GM18867 (cell line): ENCODE data around the gene MILR1.
A peak's percentile ranks its signal among the peaks of the same experiment; 100 is the strongest.

Experiments
- ATAC-seq: cut with Tn5 transposase; IDR thresholded peaks from one replicate; pipeline ENCODE4 v1.9.1; 2021; ENCODE audit warnings: mild to moderate bottlenecking, moderate library complexity; ENCODE audit not compliant: unreplicated experiment

Gene MILR1

DNA sequence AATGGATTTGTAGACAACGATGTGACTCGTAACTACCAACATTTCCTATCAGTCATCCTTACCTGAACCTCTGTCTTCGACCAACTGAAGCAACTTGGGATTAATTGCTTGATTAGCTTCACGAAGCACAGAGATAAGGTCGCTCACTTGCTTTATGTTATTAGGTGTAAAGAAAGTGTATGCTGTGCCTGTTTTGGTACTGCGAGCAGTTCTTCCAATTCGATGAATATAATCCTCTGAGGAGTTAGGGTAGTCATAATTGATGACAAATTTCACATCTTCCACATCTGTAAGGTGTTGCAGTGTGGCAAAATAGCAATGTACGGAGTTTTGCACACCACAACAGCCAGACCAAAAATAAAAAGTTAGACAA, 51.6 kb downstream of the MILR1 start:
- ATAC-seq, result no peak

DNA sequence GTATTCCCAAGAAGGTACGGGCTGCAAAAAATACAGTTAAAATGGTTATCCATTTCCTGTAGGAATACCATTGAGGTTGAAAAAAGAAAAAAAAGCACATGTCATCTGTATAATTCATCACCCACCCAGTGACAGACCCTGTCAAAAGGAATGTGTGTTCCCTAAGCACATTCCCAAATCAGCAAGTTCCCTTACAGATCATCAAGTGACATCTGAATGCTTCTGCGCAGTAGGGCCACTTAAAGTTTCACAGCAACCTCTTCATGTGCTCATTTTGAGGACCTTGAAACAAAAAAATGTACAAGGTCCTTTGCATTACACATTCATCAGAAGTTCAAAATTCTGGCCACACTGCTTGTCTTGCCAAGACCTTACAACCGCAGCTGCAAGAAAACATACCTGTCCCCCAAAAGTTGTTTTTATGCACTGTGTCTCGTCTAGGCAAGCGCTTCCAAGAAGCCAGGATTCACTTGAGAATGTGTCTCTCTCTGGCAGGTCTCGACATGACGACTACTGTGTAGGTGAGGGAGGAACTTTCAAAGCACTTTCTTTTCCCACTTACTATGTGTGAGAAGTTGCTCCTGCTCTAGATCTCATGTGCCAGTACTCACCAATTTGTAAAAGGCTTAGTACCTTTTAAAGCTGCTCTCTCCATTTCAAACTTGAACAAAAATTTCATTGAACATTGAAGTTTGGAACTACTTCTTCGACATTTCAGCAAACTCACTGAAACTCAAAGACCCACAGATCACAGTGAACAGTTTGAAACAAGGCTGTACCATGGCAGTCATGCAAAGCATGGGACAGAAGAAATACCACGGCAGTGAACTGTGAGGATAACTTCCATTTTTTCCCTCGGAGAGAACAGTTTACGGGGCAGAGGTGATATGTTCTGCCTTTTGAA, 52.2 kb downstream of the MILR1 start:
- no peak for ATAC-seq

DNA sequence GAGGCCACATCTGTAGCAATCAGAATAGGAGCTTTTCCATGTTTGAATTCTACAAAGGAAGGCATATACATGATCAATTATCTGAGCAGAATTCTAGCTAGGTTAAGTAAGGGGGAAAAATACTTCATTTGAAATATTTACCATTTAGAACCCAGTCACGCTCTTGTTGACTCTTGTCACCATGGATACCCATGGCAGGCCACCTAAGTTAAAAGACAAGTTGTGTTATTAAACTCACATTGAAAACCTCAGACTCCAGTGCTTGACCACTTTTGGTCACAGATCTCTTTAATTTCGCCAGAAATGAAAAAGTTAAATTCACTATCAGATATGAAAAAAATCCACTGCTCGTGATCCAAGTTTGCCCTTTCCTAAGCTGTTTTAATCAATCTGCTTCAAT, 53.1 kb downstream of the MILR1 start:
- no peak for ATAC-seq

GRCh38 chr17:64502809-64503208, 53.9 kb downstream of the MILR1 start:
- ATAC-seq, result no peak

DNA sequence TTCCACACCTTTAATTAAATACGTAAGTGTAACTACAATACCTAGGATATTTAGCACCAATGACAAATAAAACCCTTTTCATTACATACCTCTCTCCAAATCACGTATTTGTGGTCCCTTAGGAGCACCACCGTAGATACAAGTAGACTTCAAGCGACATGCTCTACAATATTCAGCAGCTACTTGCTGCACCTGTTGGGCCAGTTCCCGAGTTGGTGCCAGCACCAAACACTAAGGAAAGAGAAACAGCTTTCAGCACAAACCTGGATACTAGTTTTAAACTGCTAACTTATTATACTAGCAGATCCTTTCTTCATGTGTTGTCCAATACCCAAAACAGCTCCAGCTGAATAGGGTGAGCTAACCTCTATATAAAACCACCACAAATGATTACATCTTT, 54.4 kb downstream of the MILR1 start:
- ATAC-seq, result no peak

GRCh38 chr17:64503821-64504768, 55.2 kb downstream of the MILR1 start:
- ATAC-seq, result no peak

DNA sequence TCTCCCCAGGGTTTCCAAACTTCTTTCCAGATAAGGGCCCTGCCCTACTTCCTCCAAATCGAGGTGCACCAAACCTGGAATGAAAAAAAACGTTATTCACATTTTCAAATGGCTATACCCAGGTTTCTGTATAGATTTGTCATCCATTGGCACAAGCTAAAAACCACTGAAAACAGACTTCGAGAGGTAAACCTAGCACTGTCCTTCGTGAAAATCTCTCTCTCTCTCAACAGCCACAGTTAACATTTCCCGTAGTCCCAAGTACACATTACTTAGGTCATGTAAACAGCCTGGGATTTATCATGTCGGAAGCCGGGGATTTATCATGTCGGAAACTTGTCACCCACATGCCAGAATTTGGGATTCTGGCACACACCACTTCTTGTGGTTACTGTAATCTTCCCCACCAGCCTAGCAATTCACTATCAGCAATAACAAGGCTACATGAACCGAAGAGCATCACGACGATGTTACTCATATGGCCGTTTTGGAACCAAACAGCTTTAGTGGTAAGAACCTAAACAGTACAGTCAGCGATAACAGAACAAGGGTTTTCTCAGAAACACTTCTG, 55.9 kb downstream of the MILR1 start:
- ATAC-seq, result no peak

DNA sequence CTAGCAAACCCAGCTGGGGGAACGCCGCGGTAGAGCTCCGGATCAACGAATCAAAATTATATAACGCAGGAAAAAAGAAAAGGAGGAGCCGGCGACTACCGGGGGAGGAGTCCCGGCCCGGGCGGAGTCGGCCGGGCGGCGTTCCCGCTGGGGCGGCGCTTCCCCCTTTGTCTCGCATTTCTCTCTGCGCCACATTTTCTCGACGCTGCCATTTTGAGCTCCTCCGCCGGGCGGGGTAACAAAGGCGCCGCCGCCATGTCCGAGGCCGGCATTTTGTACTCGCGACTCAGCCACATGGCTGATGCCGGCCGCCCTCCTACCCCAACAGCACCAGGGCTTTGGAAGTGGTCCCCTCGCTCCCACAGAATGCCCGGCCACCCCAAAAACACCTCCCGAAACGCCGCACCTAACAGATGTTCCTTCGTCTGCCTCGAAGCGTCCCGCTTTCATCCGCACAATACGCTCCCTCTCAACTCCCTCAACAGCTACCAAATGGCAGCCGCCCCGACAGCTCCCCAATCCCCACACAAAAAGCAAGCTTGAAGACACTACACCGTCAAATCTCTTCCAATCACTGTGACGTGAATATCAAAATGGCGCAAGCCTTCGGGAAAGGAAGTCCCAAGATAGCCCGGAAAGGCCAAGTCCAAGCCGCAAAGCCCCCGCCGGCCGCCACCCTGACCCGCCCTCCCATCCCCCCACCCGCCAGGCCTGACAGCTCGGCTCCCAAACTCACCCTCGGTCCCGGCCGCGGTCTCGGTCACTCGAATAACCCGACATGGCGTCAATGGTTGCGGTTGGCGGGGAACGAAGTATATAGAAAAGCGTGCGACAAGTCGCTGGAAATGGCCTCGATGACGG, 56.7 kb downstream of the MILR1 start:
- no peak for ATAC-seq

GRCh38 chr17:64506201-64506575, 57.3 kb downstream of the MILR1 start, which contains the start of gene DDX5:
DDX5 (minus strand) TSS chr17:64506289; CDS start chr17:64506119, 170 bp downstream.
- peak; percentile 69 for ATAC-seq

GRCh38 chr17:64506576-64507412, 57.9 kb downstream of the MILR1 start, which contains the start of gene CEP95:
CEP95 (plus strand) TSS chr17:64506977; CDS start chr17:64507098, 121 bp downstream.
- peak; percentile 59 for ATAC-seq

DNA sequence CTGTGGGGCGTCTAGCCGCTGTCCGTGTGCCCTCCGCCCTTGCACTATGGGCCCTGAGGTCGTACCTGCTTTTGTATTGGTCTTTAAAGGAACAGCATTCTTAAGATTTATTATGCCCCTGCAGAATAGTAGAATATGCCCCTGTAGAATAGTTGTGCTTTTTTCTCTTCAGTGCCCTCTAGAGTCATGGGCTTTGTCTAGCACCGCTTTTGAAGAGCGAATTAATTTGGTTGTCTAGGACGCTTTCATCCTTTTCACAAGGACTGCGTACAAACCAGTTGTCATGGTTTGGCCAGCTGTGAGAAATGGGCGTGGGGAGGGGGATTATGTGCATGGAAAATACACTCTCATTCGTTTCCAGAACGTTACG, 58.5 kb downstream of the MILR1 start:
- ATAC-seq, result peak; percentile 22

DNA sequence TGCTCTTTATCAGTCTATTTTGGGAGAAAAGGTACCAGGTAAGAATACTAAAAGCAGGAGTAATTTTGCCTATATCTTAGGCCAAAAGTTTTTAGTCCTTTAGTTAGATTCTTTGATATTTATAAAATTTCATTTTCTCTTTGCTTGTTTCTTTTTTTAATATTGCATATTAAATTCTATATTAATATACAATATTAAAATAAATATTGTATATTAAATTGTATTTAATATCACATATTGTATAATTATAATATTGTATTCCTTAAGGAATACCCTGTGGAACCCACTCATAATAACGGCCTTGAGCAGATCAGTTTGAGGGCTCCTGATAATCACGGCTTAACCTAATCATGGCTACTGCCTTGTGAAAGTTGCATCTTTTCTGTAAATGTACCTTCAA, 59.8 kb downstream of the MILR1 start:
- ATAC-seq, result no peak

DNA sequence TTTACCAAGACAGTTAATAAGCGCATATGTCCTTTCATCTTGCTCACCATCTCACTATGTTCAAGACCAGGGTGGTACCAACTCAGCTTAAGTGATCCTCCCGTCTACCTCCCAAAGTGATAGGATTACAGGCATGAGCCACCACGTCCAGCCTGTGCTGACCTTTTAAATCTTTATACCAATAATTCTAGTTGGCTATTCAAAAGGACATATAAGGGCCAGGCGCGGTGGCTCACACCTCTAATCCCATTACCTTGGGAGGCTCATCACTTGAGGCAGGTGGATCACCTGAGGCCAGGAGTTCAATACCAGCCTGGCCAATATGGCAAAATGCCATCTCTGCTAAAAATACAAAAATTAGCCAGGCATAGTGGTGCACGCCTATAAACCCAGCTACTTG, 60.3 kb downstream of the MILR1 start:
- no peak for ATAC-seq

- no peak for ATAC-seq
Measured at GRCh38 chr17:64515419-64515818, 66.5 kb downstream of the MILR1 start.

- ATAC-seq, result no peak
Measured at GRCh38 chr17:64515829-64516228, 66.9 kb downstream of the MILR1 start.
